ENCODE data around the gene TPBG. TPM values are rescaled to one million over a fixed set of nuclear protein-coding genes. Genes with fewer than 3 reads are reported as not detected.

TPBG gene
- total and polyA plus RNA-seq, 2 donors from 2014 or later: 5.8 to 30.8 TPM

GRCh38 chr6:82370788-82371187 is 7.2 kb downstream of the TPBG start:
- H3K4me3 ChIP-seq (ENCODE audit: low read length in 3 of 3): no peak overlapping the region
- DNase-seq (no peak), FAIRE-seq (no peak)
- no peaks in the 10 kb centered on the region for H3K36me3 ChIP-seq (ENCODE audit: control insufficient read depth in 2 of 3, insufficient read depth in 3 of 3, low read length in 3 of 3)
- intact Hi-C loops (cut with DNase I): no loop called here
- no peak overlapping the region for H3K9ac ChIP-seq (ENCODE audit: low read length in 3 of 3)
- no peaks in the 10 kb centered on the region for H3K27me3 ChIP-seq (ENCODE audit: control insufficient read depth, insufficient read depth, low read length)
- no peaks in the 10 kb centered on the region for H3K9me3 ChIP-seq (ENCODE audit: control insufficient read depth in 2 of 3, insufficient read depth in 1 of 3, low read length in 3 of 3)
- TF ChIP-seq, protein P1, sequence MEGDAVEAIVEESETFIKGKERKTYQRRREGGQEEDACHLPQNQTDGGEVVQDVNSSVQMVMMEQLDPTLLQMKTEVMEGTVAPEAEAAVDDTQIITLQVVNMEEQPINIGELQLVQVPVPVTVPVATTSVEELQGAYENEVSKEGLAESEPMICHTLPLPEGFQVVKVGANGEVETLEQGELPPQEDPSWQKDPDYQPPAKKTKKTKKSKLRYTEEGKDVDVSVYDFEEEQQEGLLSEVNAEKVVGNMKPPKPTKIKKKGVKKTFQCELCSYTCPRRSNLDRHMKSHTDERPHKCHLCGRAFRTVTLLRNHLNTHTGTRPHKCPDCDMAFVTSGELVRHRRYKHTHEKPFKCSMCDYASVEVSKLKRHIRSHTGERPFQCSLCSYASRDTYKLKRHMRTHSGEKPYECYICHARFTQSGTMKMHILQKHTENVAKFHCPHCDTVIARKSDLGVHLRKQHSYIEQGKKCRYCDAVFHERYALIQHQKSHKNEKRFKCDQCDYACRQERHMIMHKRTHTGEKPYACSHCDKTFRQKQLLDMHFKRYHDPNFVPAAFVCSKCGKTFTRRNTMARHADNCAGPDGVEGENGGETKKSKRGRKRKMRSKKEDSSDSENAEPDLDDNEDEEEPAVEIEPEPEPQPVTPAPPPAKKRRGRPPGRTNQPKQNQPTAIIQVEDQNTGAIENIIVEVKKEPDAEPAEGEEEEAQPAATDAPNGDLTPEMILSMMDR (IDR thresholded peaks at IDR 0.05; ENCODE audit: borderline replicate concordance, extremely low read depth, insufficient read depth): no peak
- H3K27ac ChIP-seq (ENCODE audit: low read depth in 2 of 2, low read length in 2 of 2): no peak overlapping the region
- no peaks in the 10 kb centered on the region for H3K4me1 ChIP-seq (ENCODE audit: control insufficient read depth in 2 of 3, insufficient read depth in 2 of 3, low read depth in 1 of 3, low read length in 3 of 3)

- TF ChIP-seq, protein P1 (IDR thresholded peaks at IDR 0.05; ENCODE audit: borderline replicate concordance, extremely low read depth, insufficient read depth): no peak
- FAIRE-seq: no peak
- Histone ChIP-seq H3K4me1 (ENCODE audit: control insufficient read depth in 2 of 3, insufficient read depth in 2 of 3, low read depth in 1 of 3, low read length in 3 of 3) (no peaks in the 10 kb centered on the region), H3K36me3 (ENCODE audit: control insufficient read depth in 2 of 3, insufficient read depth in 3 of 3, low read length in 3 of 3) (no peaks in the 10 kb centered on the region), H3K27ac (ENCODE audit: low read depth in 2 of 2, low read length in 2 of 2) (no peak overlapping the region), H3K9me3 (ENCODE audit: control insufficient read depth in 2 of 3, insufficient read depth in 1 of 3, low read length in 3 of 3) (no peaks in the 10 kb centered on the region), H3K4me3 (ENCODE audit: low read length in 3 of 3) (no peak overlapping the region), H3K27me3 (ENCODE audit: control insufficient read depth, insufficient read depth, low read length) (no peaks in the 10 kb centered on the region), H3K9ac (ENCODE audit: low read length in 3 of 3) (no peak overlapping the region)
- no peak for DNase-seq
- intact Hi-C loops (cut with DNase I): no loop called here
These were observed 8.4 kb downstream of the TPBG start for GRCh38 chr6:82371799-82372546.

DNA sequence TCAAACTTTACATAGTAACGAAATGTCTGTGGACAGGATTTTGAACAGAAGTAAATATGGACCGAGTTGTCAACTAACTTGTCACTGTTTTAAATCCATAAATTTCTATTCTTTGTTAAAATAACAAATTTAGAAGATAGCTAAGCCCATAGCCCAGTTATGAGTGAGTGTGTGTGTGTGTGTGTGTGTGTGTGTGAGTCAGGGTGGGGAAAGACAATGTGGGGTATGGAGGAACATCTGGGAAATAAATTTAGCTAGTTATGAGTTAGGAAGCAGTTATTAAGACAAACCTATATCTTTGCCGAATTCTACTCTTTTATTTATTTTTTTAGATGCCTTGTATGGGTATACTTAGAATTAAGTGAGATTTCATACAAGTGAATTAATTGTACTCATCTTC is 9.0 kb downstream of the TPBG start:
- H3K4me1 ChIP-seq (ENCODE audit: control insufficient read depth in 2 of 3, insufficient read depth in 2 of 3, low read depth in 1 of 3, low read length in 3 of 3): no peaks in the 10 kb centered on the region
- H3K4me3 ChIP-seq (ENCODE audit: low read length in 3 of 3): no peak overlapping the region
- DNase-seq (no peak), FAIRE-seq (no peak)
- no peak overlapping the region for H3K9ac ChIP-seq (ENCODE audit: low read length in 3 of 3)
- TF ChIP-seq, protein P1 (IDR thresholded peaks at IDR 0.05; ENCODE audit: borderline replicate concordance, extremely low read depth, insufficient read depth): no peak
- no peaks in the 10 kb centered on the region for H3K27me3 ChIP-seq (ENCODE audit: control insufficient read depth, insufficient read depth, low read length)
- intact Hi-C loops (cut with DNase I): no loop called here
- H3K36me3 ChIP-seq (ENCODE audit: control insufficient read depth in 2 of 3, insufficient read depth in 3 of 3, low read length in 3 of 3): no peaks in the 10 kb centered on the region
- H3K9me3 ChIP-seq (ENCODE audit: control insufficient read depth in 2 of 3, insufficient read depth in 1 of 3, low read length in 3 of 3): no peaks in the 10 kb centered on the region
- H3K27ac ChIP-seq (ENCODE audit: low read depth in 2 of 2, low read length in 2 of 2): no peak overlapping the region

All from kidney (tissue), 14 donors.